ENCODE results near the gene NGRN. TPM values are rescaled to one million over a fixed set of nuclear protein-coding genes. Genes with fewer than 3 reads are reported as not detected.
"Not testable (repeated sequence)": the region's sequence is repeated elsewhere in the genome, so short reads cannot be mapped to it uniquely, and the experiment has no call there.

NGRN gene
- total RNA-seq, 5 donors from 2014 or later (not counting 1 experiment from before 2014, with no cell fraction given): 44.5 to 53.1 (median 46.1) TPM

- H3K4me3 ChIP-seq (ENCODE audit: control insufficient read depth in 1 of 2, extremely low read depth in 1 of 2, low read length in 1 of 2): no peak overlapping the region
- 98% methylated on average over 5 of the region's 6 CpGs for WGBS (ENCODE audit: insufficient coverage)
- Mint-ChIP-seq H3K4me1 (peaks cover 0 to 8% (median 5%) of the 10 kb centered on the region in 3 donors), H3K27ac (no peak overlapping the region), H3K36me3 (no peaks in the 10 kb centered on the region), H3K4me3 (no peak overlapping the region), H3K9me3 (no peaks in the 10 kb centered on the region), H3K27me3 (peaks cover 0 to 4% of the 10 kb centered on the region in 2 donors)
- no peaks in the 10 kb centered on the region for H3K9me3 ChIP-seq
- no peaks in the 10 kb centered on the region for H3K36me3 ChIP-seq (ENCODE audit: control insufficient read depth in 2 of 2, extremely low read depth in 1 of 2, insufficient read depth in 1 of 2, low read length in 1 of 2)
- peaks cover 0 to 26% of the 10 kb centered on the region in 2 experiments for H3K27me3 ChIP-seq (replicated peaks in 1 of 2; ENCODE audit: control insufficient read depth in 2 of 2, extremely low read depth in 1 of 2, insufficient read depth in 2 of 2, low read length in 1 of 2)
- CTCF ChIA-PET: interaction anchor here (0.5 to 1.8 kb wide), 6 partner anchors 7 to 26 kb away, joined by 3 to 9 read pairs (median 3); no protein-coding TSS in a partner anchor
- H3K4me1 ChIP-seq (ENCODE audit: control insufficient read depth in 1 of 2, extremely low read depth in 1 of 2, insufficient read depth in 2 of 2, low read length in 2 of 2): peaks cover 3 to 7% of the 10 kb centered on the region in 2 experiments
- ATAC-seq (replicated peaks in 1 of 4): no peak
- H3K27ac ChIP-seq (ENCODE audit: low read length): no peak overlapping the region
- DNase-seq: no peak
- POLR2A ChIA-PET: no interaction called here
Measured at GRCh38 chr15:90294159-90294558, 28.7 kb downstream of the NGRN start.

- Histone ChIP-seq H3K27me3 (replicated peaks in 1 of 2; ENCODE audit: control insufficient read depth in 2 of 2, extremely low read depth in 1 of 2, insufficient read depth in 2 of 2, low read length in 1 of 2) (peaks cover 0 to 26% of the 10 kb centered on the region in 2 experiments), H3K27ac (ENCODE audit: low read length) (no peak overlapping the region), H3K9me3 (no peaks in the 10 kb centered on the region), H3K4me1 (ENCODE audit: control insufficient read depth in 1 of 2, extremely low read depth in 1 of 2, insufficient read depth in 2 of 2, low read length in 2 of 2) (peaks cover 3 to 7% of the 10 kb centered on the region in 2 experiments), H3K4me3 (ENCODE audit: control insufficient read depth in 1 of 2, extremely low read depth in 1 of 2, low read length in 1 of 2) (no peak overlapping the region), H3K36me3 (ENCODE audit: control insufficient read depth in 2 of 2, extremely low read depth in 1 of 2, insufficient read depth in 1 of 2, low read length in 1 of 2) (no peaks in the 10 kb centered on the region)
- CTCF ChIA-PET: interaction anchor here in 1 of 2 donors (0.5 to 1.3 kb wide), 2 partner anchors 25 to 26 kb away, joined by 3 read pairs; no protein-coding TSS in a partner anchor
- no peak for ATAC-seq (replicated peaks in 1 of 4)
- Mint-ChIP-seq H3K4me1 (peaks cover 0 to 8% (median 5%) of the 10 kb centered on the region in 3 donors), H3K36me3 (no peaks in the 10 kb centered on the region), H3K4me3 (no peak overlapping the region), H3K9me3 (no peaks in the 10 kb centered on the region), H3K27ac (no peak overlapping the region), H3K27me3 (peaks cover 0 to 4% of the 10 kb centered on the region in 2 donors)
- no peak for DNase-seq
- POLR2A ChIA-PET: interaction anchor here in 1 of 2 donors (0.6 kb wide), 1 partner anchor 12 kb away, joined by 3 read pairs; no protein-coding TSS in a partner anchor
- WGBS (ENCODE audit: insufficient coverage): 82% methylated on average over 11 of the region's 16 CpGs
Measured at GRCh38 chr15:90294601-90295269, 29.3 kb downstream of the NGRN start.

GRCh38 chr15:90295270-90295648 is 29.8 kb downstream of the NGRN start:
- ChIA-PET CTCF (interaction anchor here in 1 of 2 donors (1.3 kb wide), 1 partner anchor 25 kb away, joined by 3 read pairs; no protein-coding TSS in a partner anchor), POLR2A (interaction anchor here in 1 of 2 donors (0.6 kb wide), 1 partner anchor 11 kb away, joined by 3 read pairs; no protein-coding TSS in a partner anchor)
- H3K9me3 ChIP-seq: no peaks in the 10 kb centered on the region
- Mint-ChIP-seq H3K4me1 (peaks cover 0 to 8% (median 5%) of the 10 kb centered on the region in 3 donors), H3K27ac (no peak overlapping the region), H3K36me3 (no peaks in the 10 kb centered on the region), H3K4me3 (no peak overlapping the region), H3K27me3 (peaks cover 0 to 4% of the 10 kb centered on the region in 2 donors), H3K9me3 (no peaks in the 10 kb centered on the region)
- H3K27ac ChIP-seq (ENCODE audit: low read length): no peak overlapping the region
- H3K27me3 ChIP-seq (replicated peaks in 1 of 2; ENCODE audit: control insufficient read depth in 2 of 2, extremely low read depth in 1 of 2, insufficient read depth in 2 of 2, low read length in 1 of 2): peaks cover 0 to 26% of the 10 kb centered on the region in 2 experiments
- no peak overlapping the region for H3K4me3 ChIP-seq (ENCODE audit: control insufficient read depth in 1 of 2, extremely low read depth in 1 of 2, low read length in 1 of 2)
- DNase-seq (no peak), ATAC-seq (replicated peaks in 1 of 4) (no peak)
- WGBS (ENCODE audit: insufficient coverage): 58% methylated on average over 9 of the region's 10 CpGs
- no peaks in the 10 kb centered on the region for H3K36me3 ChIP-seq (ENCODE audit: control insufficient read depth in 2 of 2, extremely low read depth in 1 of 2, insufficient read depth in 1 of 2, low read length in 1 of 2)
- peaks cover 3 to 7% of the 10 kb centered on the region in 2 experiments for H3K4me1 ChIP-seq (ENCODE audit: control insufficient read depth in 1 of 2, extremely low read depth in 1 of 2, insufficient read depth in 2 of 2, low read length in 2 of 2)

- H3K36me3 ChIP-seq (ENCODE audit: control insufficient read depth in 2 of 2, extremely low read depth in 1 of 2, insufficient read depth in 1 of 2, low read length in 1 of 2); H3K9me3 Mint-ChIP-seq; H3K36me3 Mint-ChIP-seq; H3K27ac ChIP-seq (ENCODE audit: low read length); H3K4me3 Mint-ChIP-seq; POLR2A ChIA-PET; H3K9me3 ChIP-seq; ATAC-seq (replicated peaks in 1 of 4); H3K4me3 ChIP-seq (ENCODE audit: control insufficient read depth in 1 of 2, extremely low read depth in 1 of 2, low read length in 1 of 2); H3K27ac Mint-ChIP-seq; H3K27me3 Mint-ChIP-seq; DNase-seq: not testable (repeated sequence)
- WGBS (ENCODE audit: insufficient coverage): no CpG with 5 or more reads among the region's 4 CpGs
- Histone ChIP-seq H3K27me3 (replicated peaks in 1 of 2; ENCODE audit: control insufficient read depth in 2 of 2, extremely low read depth in 1 of 2, insufficient read depth in 2 of 2, low read length in 1 of 2) (peaks cover 0 to 26% of the 10 kb centered on the region in 2 experiments), H3K4me1 (ENCODE audit: control insufficient read depth in 1 of 2, extremely low read depth in 1 of 2, insufficient read depth in 2 of 2, low read length in 2 of 2) (peaks cover 3 to 14% of the 10 kb centered on the region in 2 experiments)
- CTCF ChIA-PET: interaction anchor here in 1 of 2 donors (0.6 kb wide), 3 partner anchors 153 to 472 kb away, joined by 3 to 5 read pairs (median 3); no protein-coding TSS in a partner anchor
- H3K4me1 Mint-ChIP-seq: peaks cover 3 to 12% (median 8%) of the 10 kb centered on the region in 3 donors
Measured at GRCh38 chr15:90296316-90296884, 30.9 kb downstream of the NGRN start.

- Histone ChIP-seq H3K27me3 (replicated peaks in 1 of 2; ENCODE audit: control insufficient read depth in 2 of 2, extremely low read depth in 1 of 2, insufficient read depth in 2 of 2, low read length in 1 of 2) (peaks cover 0 to 23% of the 10 kb centered on the region in 2 experiments), H3K36me3 (ENCODE audit: control insufficient read depth in 2 of 2, extremely low read depth in 1 of 2, insufficient read depth in 1 of 2, low read length in 1 of 2) (no peaks in the 10 kb centered on the region), H3K4me1 (ENCODE audit: control insufficient read depth in 1 of 2, extremely low read depth in 1 of 2, insufficient read depth in 2 of 2, low read length in 2 of 2) (peaks cover 3 to 16% of the 10 kb centered on the region in 2 experiments), H3K27ac (ENCODE audit: low read length) (no peak overlapping the region), H3K4me3 (ENCODE audit: control insufficient read depth in 1 of 2, extremely low read depth in 1 of 2, low read length in 1 of 2) (no peak overlapping the region), H3K9me3 (no peaks in the 10 kb centered on the region)
- no peak for DNase-seq
- Mint-ChIP-seq H3K4me1 (peaks cover 3 to 13% (median 8%) of the 10 kb centered on the region in 3 donors), H3K9me3 (no peaks in the 10 kb centered on the region), H3K27ac (no peak overlapping the region), H3K27me3 (peaks cover 0 to 4% of the 10 kb centered on the region in 2 donors), H3K4me3 (no peak overlapping the region), H3K36me3 (no peaks in the 10 kb centered on the region)
- CTCF ChIA-PET: interaction anchor here in 1 of 2 donors (0.6 kb wide), 1 partner anchor 153 kb away, joined by 5 read pairs; no protein-coding TSS in a partner anchor
- POLR2A ChIA-PET: no interaction called here
- no peak for ATAC-seq (replicated peaks in 1 of 4)
- WGBS (ENCODE audit: insufficient coverage): 100% methylated on average over 1 of the region's 4 CpGs
Measured at GRCh38 chr15:90297021-90297420, 31.5 kb downstream of the NGRN start.

- DNase-seq: no peak
- no peak for ATAC-seq (replicated peaks in 1 of 4)
- no peaks in the 10 kb centered on the region for H3K9me3 ChIP-seq
- ChIA-PET CTCF (interaction anchor here (0.5 to 1.4 kb wide), 3 partner anchors 7 to 71 kb away, joined by 3 to 6 read pairs (median 3); no protein-coding TSS in a partner anchor), POLR2A (no interaction called here)
- H3K27ac ChIP-seq (ENCODE audit: low read length): no peak overlapping the region
- no peaks in the 10 kb centered on the region for H3K36me3 ChIP-seq (ENCODE audit: control insufficient read depth in 2 of 2, extremely low read depth in 1 of 2, insufficient read depth in 1 of 2, low read length in 1 of 2)
- 89% methylated on average over 5 of the region's 9 CpGs for WGBS (ENCODE audit: insufficient coverage)
- Mint-ChIP-seq H3K4me1 (peaks cover 3 to 5% (median 3%) of the 10 kb centered on the region in 3 donors), H3K27me3 (no peaks in the 10 kb centered on the region), H3K27ac (no peak overlapping the region), H3K9me3 (no peaks in the 10 kb centered on the region), H3K4me3 (no peak overlapping the region), H3K36me3 (no peaks in the 10 kb centered on the region)
- H3K4me3 ChIP-seq (ENCODE audit: control insufficient read depth in 1 of 2, extremely low read depth in 1 of 2, low read length in 1 of 2): no peak overlapping the region
- peaks cover 0 to under 1% of the 10 kb centered on the region in 2 experiments for H3K27me3 ChIP-seq (replicated peaks in 1 of 2; ENCODE audit: control insufficient read depth in 2 of 2, extremely low read depth in 1 of 2, insufficient read depth in 2 of 2, low read length in 1 of 2)
- peaks cover 0 to 9% of the 10 kb centered on the region in 2 experiments for H3K4me1 ChIP-seq (ENCODE audit: control insufficient read depth in 1 of 2, extremely low read depth in 1 of 2, insufficient read depth in 2 of 2, low read length in 2 of 2)
Measured at GRCh38 chr15:90300541-90300940, 35.1 kb downstream of the NGRN start.
